Osteoblast (primary cell): Measurements from ENCODE around the gene CPSF7. TPM values are rescaled to one million over a fixed set of nuclear protein-coding genes. Genes with fewer than 3 reads are reported as not detected.

Experiments used
- DNase-seq: peaks from one replicate; pipeline ENCODE4 v3.0.0; 2011; ENCODE audit warnings: low spot score, mixed read lengths; ENCODE audit not compliant: insufficient read length; ENCODE audit errors: missing footprints
- H2AFZ ChIP-seq: 2 replicates; pipeline ENCODE4 v1.6.0; 2011; ENCODE audit warnings: mild to moderate bottlenecking, low read length
- H3K27ac ChIP-seq: 2 replicates; pipeline ENCODE4 v1.5.1; 2011; ENCODE audit warnings: mild to moderate bottlenecking, low read depth, low read length, moderate library complexity
- H3K27me3 ChIP-seq: 2 replicates; pipeline ENCODE4 v1.6.0; 2012; ENCODE audit warnings: mild to moderate bottlenecking, control low read depth, inconsistent platforms, low read length, moderate library complexity; ENCODE audit not compliant: insufficient read depth
- H3K36me3 ChIP-seq: 2 replicates; pipeline ENCODE4 v1.5.1; 2011; ENCODE audit warnings: mild to moderate bottlenecking, low read length, control low read depth, moderate library complexity; ENCODE audit not compliant: insufficient read depth
- H3K4me1 ChIP-seq: 2 replicates; pipeline ENCODE4 v1.5.1; 2011; ENCODE audit warnings: mild to moderate bottlenecking, low read length, control low read depth, moderate library complexity; ENCODE audit not compliant: insufficient read depth
- H3K4me2 ChIP-seq: 2 replicates; pipeline ENCODE4 v1.6.0; 2011; ENCODE audit warnings: mild to moderate bottlenecking, low read length; ENCODE audit not compliant: insufficient read depth
- H3K4me3 ChIP-seq: fragments of 200-600 bp; sonication (generic); 3 replicates; pipeline ENCODE4 v1.5.1; 2012; ENCODE audit warnings: mild to moderate bottlenecking, low read length, inconsistent platforms; ENCODE audit not compliant: insufficient read depth
- H3K79me2 ChIP-seq: 2 replicates; pipeline ENCODE4 v1.6.0; 2012; ENCODE audit warnings: mild to moderate bottlenecking, low read length, control low read depth, inconsistent platforms; ENCODE audit not compliant: insufficient read depth
- H3K9me3 ChIP-seq: 2 replicates; pipeline ENCODE4 v1.5.1; 2011; ENCODE audit warnings: low read depth, low read length, control low read depth
- H4K20me1 ChIP-seq: 2 replicates; pipeline ENCODE4 v1.6.0; 2012; ENCODE audit warnings: mild to moderate bottlenecking, low read length, control low read depth; ENCODE audit not compliant: insufficient read depth
- total RNA-seq: library from RNA; depleted of rRNA; stranded (reverse); fragments of >200 nt; gene quantifications from 2 replicates; pipeline ENCODE4 v1.2.3, GENCODE V29; 2012
- TF ChIP-seq, protein P1 (sequence below): IDR thresholded peaks from 2 replicates; pipeline ENCODE4 v1.5.1; 2011; ENCODE audit warnings: mild to moderate bottlenecking, low read depth, low read length, moderate library complexity; ENCODE audit errors: extremely low read depth

The CPSF7 gene
- total RNA-seq, 1 donor: 29.0 TPM

DNA sequence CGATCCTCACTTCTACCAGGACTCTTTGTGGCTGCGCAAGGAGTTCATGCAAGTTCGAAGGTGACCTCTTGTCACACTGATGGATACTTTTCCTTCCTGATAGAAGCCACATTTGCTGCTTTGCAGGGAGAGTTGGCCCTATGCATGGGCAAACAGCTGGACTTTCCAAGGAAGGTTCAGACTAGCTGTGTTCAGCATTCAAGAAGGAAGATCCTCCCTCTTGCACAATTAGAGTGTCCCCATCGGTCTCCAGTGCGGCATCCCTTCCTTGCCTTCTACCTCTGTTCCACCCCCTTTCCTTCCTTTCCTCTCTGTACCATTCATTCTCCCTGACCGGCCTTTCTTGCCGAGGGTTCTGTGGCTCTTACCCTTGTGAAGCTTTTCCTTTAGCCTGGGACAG, 61.1 kb downstream of the CPSF7 start:
- H4K20me1 ChIP-seq: no peaks in the 10 kb centered on the region

DNA sequence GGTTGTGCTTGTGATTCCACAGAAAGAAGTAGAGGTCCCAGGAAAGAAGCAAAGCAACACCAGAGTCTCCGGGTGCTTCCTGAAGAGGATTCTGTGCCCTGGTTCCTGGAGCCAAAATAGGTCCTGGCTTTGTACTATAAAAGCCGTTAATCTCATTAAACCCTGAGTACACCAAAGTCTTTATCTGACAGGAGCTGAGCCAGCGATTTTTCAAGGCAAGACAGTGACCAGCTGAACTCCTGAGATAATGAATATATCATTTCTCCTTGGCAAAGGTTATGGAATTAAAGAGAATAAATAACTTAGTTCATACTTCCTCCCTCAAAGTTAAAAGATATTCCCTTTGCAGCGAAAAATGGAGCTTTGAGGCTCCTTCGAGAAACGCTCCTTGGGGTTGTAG, 62.4 kb downstream of the CPSF7 start:
- Histone ChIP-seq H3K9me3 (no peaks in the 10 kb centered on the region), H3K27me3 (no peaks in the 10 kb centered on the region), H3K4me2 (no peak overlapping the region), H3K4me1 (peaks cover 52% of the 10 kb centered on the region), H3K79me2 (peaks cover 27% of the 10 kb centered on the region), H4K20me1 (no peaks in the 10 kb centered on the region), H2AFZ (no peak overlapping the region), H3K36me3 (peaks cover 56% of the 10 kb centered on the region), H3K27ac (peak overlapping the region; percentile 92), H3K4me3 (no peak overlapping the region)
- no peak for DNase-seq
- TF ChIP-seq, protein P1, sequence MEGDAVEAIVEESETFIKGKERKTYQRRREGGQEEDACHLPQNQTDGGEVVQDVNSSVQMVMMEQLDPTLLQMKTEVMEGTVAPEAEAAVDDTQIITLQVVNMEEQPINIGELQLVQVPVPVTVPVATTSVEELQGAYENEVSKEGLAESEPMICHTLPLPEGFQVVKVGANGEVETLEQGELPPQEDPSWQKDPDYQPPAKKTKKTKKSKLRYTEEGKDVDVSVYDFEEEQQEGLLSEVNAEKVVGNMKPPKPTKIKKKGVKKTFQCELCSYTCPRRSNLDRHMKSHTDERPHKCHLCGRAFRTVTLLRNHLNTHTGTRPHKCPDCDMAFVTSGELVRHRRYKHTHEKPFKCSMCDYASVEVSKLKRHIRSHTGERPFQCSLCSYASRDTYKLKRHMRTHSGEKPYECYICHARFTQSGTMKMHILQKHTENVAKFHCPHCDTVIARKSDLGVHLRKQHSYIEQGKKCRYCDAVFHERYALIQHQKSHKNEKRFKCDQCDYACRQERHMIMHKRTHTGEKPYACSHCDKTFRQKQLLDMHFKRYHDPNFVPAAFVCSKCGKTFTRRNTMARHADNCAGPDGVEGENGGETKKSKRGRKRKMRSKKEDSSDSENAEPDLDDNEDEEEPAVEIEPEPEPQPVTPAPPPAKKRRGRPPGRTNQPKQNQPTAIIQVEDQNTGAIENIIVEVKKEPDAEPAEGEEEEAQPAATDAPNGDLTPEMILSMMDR: no peak

More for the DNA sequence above, 61.1 kb downstream of the CPSF7 start:
- peaks cover 15% of the 10 kb centered on the region for H3K79me2 ChIP-seq
- H3K4me2 ChIP-seq: peak overlapping the region; percentile 41
- DNase-seq: no peak
- H3K4me3 ChIP-seq: no peak overlapping the region
- no peaks in the 10 kb centered on the region for H3K9me3 ChIP-seq
- H3K36me3 ChIP-seq: peaks cover 59% of the 10 kb centered on the region
- H3K27me3 ChIP-seq: no peaks in the 10 kb centered on the region
- H3K27ac ChIP-seq: peak overlapping the region; percentile 100
- TF ChIP-seq, protein P1: no peak
- peaks cover 42% of the 10 kb centered on the region for H3K4me1 ChIP-seq
- no peak overlapping the region for H2AFZ ChIP-seq

GRCh38 chr11:61364012-61364675, 65.6 kb downstream of the CPSF7 start:
- Histone ChIP-seq H2AFZ (no peak overlapping the region), H3K27me3 (no peaks in the 10 kb centered on the region), H3K79me2 (peaks cover 44% of the 10 kb centered on the region), H4K20me1 (peaks cover 3% of the 10 kb centered on the region), H3K36me3 (peaks cover 55% of the 10 kb centered on the region), H3K4me3 (no peak overlapping the region), H3K9me3 (no peaks in the 10 kb centered on the region), H3K4me1 (peaks cover 55% of the 10 kb centered on the region), H3K27ac (peak overlapping the region; percentile 96), H3K4me2 (peak overlapping the region; percentile 99)
- TF ChIP-seq, protein P1: no peak
- peak; percentile 18 for DNase-seq

GRCh38 chr11:61362542-61362875, 67.3 kb downstream of the CPSF7 start:
- peak overlapping the region; percentile 96 for H3K27ac ChIP-seq
- H3K9me3 ChIP-seq: no peaks in the 10 kb centered on the region
- H3K27me3 ChIP-seq: no peaks in the 10 kb centered on the region
- peaks cover 39% of the 10 kb centered on the region for H3K36me3 ChIP-seq
- H4K20me1 ChIP-seq: peaks cover 3% of the 10 kb centered on the region
- peak; percentile 82 for DNase-seq
- peak overlapping the region; percentile 84 for H3K4me3 ChIP-seq
- H3K4me2 ChIP-seq: peak overlapping the region; percentile 99
- H3K79me2 ChIP-seq: peaks cover 49% of the 10 kb centered on the region
- peak overlapping the region; percentile 90 for H2AFZ ChIP-seq
- peaks cover 47% of the 10 kb centered on the region for H3K4me1 ChIP-seq
- TF ChIP-seq, protein P1: no peak
